Measurements from ENCODE around the gene DDR2.

DDR2 gene

GRCh38 chr1:162835157-162835899, 203.1 kb downstream of the DDR2 start:
- DNase-seq (ENCODE audit: low read depth), result no peak
